Ovary (tissue), 9 donors: ENCODE measurements around the gene DNASE2. TPM values are rescaled to one million over a fixed set of nuclear protein-coding genes. Genes with fewer than 3 reads are reported as not detected.
A peak's percentile ranks its signal among the peaks of the same experiment; 100 is the strongest.
"Not testable (repeated sequence)": the region's sequence is repeated elsewhere in the genome, so short reads cannot be mapped to it uniquely, and the experiment has no call there.

ENCODE experiments used
- DNase-seq, 5 donors: peaks; one replicate each; pipeline ENCODE4 v3.0.0-alpha.2; 2019 to 2020
- H3K27ac ChIP-seq, 2 donors: fragments of 200-600 bp; one replicate each; pipeline versions ENCODE4 v1.5.1 to v1.8.0; 2019 to 2022
- H3K27me3 ChIP-seq: fragments of 200-600 bp; one replicate; pipeline ENCODE4 v1.8.0; 2022
- H3K36me3 ChIP-seq: fragments of 200-600 bp; sonication (generic); one replicate; pipeline ENCODE4 v1.5.1; 2019
- H3K4me1 ChIP-seq: one replicate; pipeline ENCODE4 v1.8.1; 2013; ENCODE audit warnings: mild to moderate bottlenecking, moderate library complexity; ENCODE audit not compliant: insufficient read depth
- H3K4me3 ChIP-seq: fragments of 200-600 bp; sonication (generic); one replicate; pipeline ENCODE4 v1.5.1; 2017
- H3K9me3 ChIP-seq, 2 donors: fragments of 200-600 bp in 1 of 2; sonication (generic) in 1 of 2; one replicate each; pipeline versions ENCODE4 v1.5.1 to v1.8.1; 2013 to 2019; ENCODE audit warnings: mild to moderate bottlenecking in 1 of 2, moderate library complexity in 1 of 2
- CTCF ChIP-seq, 3 donors: fragments of 450-650 bp in 2 of 3; fragments of 200-600 bp in 1 of 3; IDR thresholded peaks; one replicate each; pipeline versions ENCODE4 v1.5.1 to v1.8.0; 2016 to 2022; ENCODE audit warnings: antibody characterized with exemption in 3 of 3, mild to moderate bottlenecking in 1 of 3
- EP300 ChIP-seq: sonication (generic); formaldehyde crosslinking; IDR thresholded peaks from one replicate; pipeline ENCODE4 v1.6.1; 2017; ENCODE audit warnings: antibody characterized with exemption
- POLR2A ChIP-seq: fragments of 450-650 bp; IDR thresholded peaks from one replicate; pipeline ENCODE4 v1.6.1; 2017; ENCODE audit warnings: antibody characterized with exemption, mild to moderate bottlenecking, moderate library complexity
- WGBS, 3 donors: extraction: QIAGEN DNeasy Blood & Tissue Kit in 1 of 3; methylation state at CpG; one replicate each; pipeline versions ENCODE4 v1.1.5 to v1.1.7; 2013 to 2017; 5-methylcytosine and 5-hydroxymethylcytosine counted together
- intact Hi-C, 4 donors: fragments of 100-400 bp; cut with DNase I; formaldehyde crosslinking; loops; one replicate each; pipeline versions ENCODE4 v1.11.0 to v1.15.1; 2022 to 2023
- polyA plus RNA-seq, 2 donors: library from polyadenylated mRNA; stranded (reverse); fragments of 200-250 nt in 1 of 2; fragments of 350-450 nt in 1 of 2; fragmentation: Illumina TruSeq in 1 of 2; extraction: RNeasy Lipid Tissue Mini Kit (QIAGEN cat#74804) in 1 of 2; gene quantifications; one replicate each; pipeline ENCODE4 v1.2.3, GENCODE V29; 2013 to 2014
- total RNA-seq, 7 donors: library from RNA; depleted of rRNA in 2 of 7; stranded (reverse); fragments of >200 nt in 2 of 7; fragmentation: NEBNext Ultra II Directional in 3 of 7; extraction: Animal tissue kit (Norgen Biotek cat#: 25700) in 3 of 7; gene quantifications; one replicate each; pipeline versions ENCODE4 v1.1.0 to v1.2.4, GENCODE V29; 2016 to 2023
- donor health status: DM: no; HTN: no; CAD: no; lungs with moderate emphysema.
- donor health status: DM: no; HTN: no; CAD: no.
- donor health status: Bipolar disorder and iron deficiency.
- donor health status: DM: yes; HTN: yes; CAD: no.
- donor health status: DM: no; HTN: no; CAD: no.
- donor health status: DM: yes; HTN: yes; CAD: no.

Gene DNASE2
- total and polyA plus RNA-seq, 9 donors = 20.9 to 54.2 (median 29.2) TPM

- no peaks in the 10 kb centered on the region for H3K27me3 ChIP-seq
- no peaks in the 10 kb centered on the region for H3K4me1 ChIP-seq
- no peak overlapping the region for H3K4me3 ChIP-seq
- no peaks in the 10 kb centered on the region for H3K36me3 ChIP-seq
- peaks cover 0 to 3% of the 10 kb centered on the region in 2 donors for H3K9me3 ChIP-seq
- no peak for DNase-seq
- WGBS, 3 donors = 91 to 92% (median 92%) methylated on average over 35 of the region's 35 CpGs
- H3K27ac ChIP-seq = no peak overlapping the region
- TF ChIP-seq EP300 (no peak), POLR2A (no peak), CTCF (IDR thresholded peaks at IDR 0.05) (no peak)
- intact Hi-C loops = no loop called here
These were observed 23.0 kb downstream of the DNASE2 start for GRCh38 chr19:12858041-12858928.

- WGBS, 3 donors = 52 to 71% (median 63%) methylated on average over 1 of the region's 1 CpG
- Histone ChIP-seq H3K27me3 (no peaks in the 10 kb centered on the region), H3K4me3 (no peak overlapping the region), H3K36me3 (no peaks in the 10 kb centered on the region), H3K27ac (no peak overlapping the region), H3K9me3 (peaks cover 0 to 3% of the 10 kb centered on the region in 2 donors), H3K4me1 (no peaks in the 10 kb centered on the region)
- TF ChIP-seq EP300 = no peak
- TF ChIP-seq POLR2A = no peak
- TF ChIP-seq CTCF (IDR thresholded peaks at IDR 0.05) = no peak
- intact Hi-C loops = no loop called here
- no peak for DNase-seq
These were observed 24.6 kb downstream of the DNASE2 start for GRCh38 chr19:12856653-12857052.

DNA sequence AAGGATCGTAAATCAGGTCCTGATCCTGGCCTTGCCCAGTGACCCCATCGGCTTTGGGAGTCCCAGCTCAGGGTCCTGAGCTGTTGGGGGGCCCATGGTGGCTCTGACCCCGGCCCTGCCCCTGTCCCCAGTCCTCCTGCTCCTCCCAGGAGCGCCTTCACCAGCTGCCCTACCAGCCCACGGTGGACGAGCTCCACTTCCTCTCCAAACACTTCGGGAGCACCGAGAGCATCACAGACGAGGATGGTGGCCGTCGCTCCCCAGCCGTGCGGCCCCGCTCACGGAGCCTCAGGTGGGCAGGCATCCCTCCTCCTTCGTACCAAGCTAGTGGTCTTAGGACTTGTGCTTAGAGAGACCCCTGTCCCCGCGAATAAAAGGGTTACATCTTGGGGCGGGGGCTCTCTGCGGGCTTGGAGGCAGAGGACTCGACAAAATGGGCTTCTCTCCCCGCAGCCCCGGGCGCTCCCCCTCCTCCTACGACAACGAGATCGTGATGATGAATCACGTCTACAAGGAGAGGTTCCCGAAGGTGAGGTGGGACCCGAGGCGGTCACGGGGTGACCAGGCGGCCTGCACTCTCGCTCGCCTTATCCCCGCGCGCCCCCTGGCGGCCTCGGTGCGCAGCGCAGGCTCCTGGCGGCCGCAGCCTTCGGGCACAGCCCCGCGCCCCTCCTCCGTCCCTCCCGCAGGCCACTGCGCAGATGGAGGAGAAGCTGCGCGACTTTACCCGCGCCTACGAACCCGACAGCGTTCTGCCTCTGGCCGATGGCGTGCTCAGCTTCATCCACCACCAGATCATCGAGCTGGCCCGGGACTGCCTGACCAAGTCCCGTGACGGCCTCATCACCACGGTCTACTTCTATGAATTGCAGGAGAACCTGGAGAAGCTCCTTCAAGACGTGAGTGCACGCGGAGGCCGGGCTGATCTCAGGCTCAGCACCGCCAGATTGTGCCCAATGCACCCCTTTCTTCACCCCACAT lies 33.8 kb downstream of the DNASE2 start:
- Histone ChIP-seq H3K36me3 (no peaks in the 10 kb centered on the region), H3K4me3 (no peak overlapping the region), H3K9me3 (no peaks in the 10 kb centered on the region), H3K27me3 (no peaks in the 10 kb centered on the region), H3K4me1 (no peaks in the 10 kb centered on the region), H3K27ac (no peak overlapping the region)
- WGBS, 3 donors = 9 to 12% (median 9%) methylated on average over 60 to 69 of the region's 69 CpGs
- peak; percentile 76 to 92 (median 87) for DNase-seq
- intact Hi-C loops = loop anchor here (5.0 kb wide), 2 partner anchors 80 to 85 kb away; no protein-coding TSS in a partner anchor
- TF ChIP-seq POLR2A = no peak
- peak; percentile 87 to 99 (median 99) for TF ChIP-seq CTCF (IDR thresholded peaks at IDR 0.05)

- DNase-seq, H3K27me3 ChIP-seq, H3K4me1 ChIP-seq, H3K36me3 ChIP-seq, H3K4me3 ChIP-seq, H3K9me3 ChIP-seq, H3K27ac ChIP-seq: not testable (repeated sequence)
- WGBS, 3 donors = 79 to 84% (median 82%) methylated on average over 7 of the region's 7 CpGs
- intact Hi-C loops = loop anchor here (5.0 kb wide), 2 partner anchors 79 to 84 kb away; no protein-coding TSS in a partner anchor
These were observed 34.6 kb downstream of the DNASE2 start for GRCh38 chr19:12846613-12847012.
